Panc1 (cell line): ENCODE measurements around the gene SYNPO2L.

ENCODE experiments used
- CTCF ChIP-seq: fragments of 450-650 bp; IDR thresholded peaks from 2 replicates; pipeline ENCODE4 v1.5.1; 2017; ENCODE audit warnings: mild to moderate bottlenecking
- SIN3A ChIP-seq: IDR thresholded peaks from 2 replicates; pipeline ENCODE4 v1.6.1; 2012; ENCODE audit warnings: low read depth, mild to moderate bottlenecking, low read length, moderate library complexity, borderline replicate concordance; ENCODE audit not compliant: insufficient read depth

- TF ChIP-seq CTCF (no peak), SIN3A (no peak)
These were observed at the start of gene SYNPO2L for GRCh38 chr10:73655990-73656298.
